ENCODE results near the gene CT47B1.
"Not testable (repeated sequence)": the region's sequence is repeated elsewhere in the genome, so short reads cannot be mapped to it uniquely, and the experiment has no call there.

CT47B1 gene

DNA sequence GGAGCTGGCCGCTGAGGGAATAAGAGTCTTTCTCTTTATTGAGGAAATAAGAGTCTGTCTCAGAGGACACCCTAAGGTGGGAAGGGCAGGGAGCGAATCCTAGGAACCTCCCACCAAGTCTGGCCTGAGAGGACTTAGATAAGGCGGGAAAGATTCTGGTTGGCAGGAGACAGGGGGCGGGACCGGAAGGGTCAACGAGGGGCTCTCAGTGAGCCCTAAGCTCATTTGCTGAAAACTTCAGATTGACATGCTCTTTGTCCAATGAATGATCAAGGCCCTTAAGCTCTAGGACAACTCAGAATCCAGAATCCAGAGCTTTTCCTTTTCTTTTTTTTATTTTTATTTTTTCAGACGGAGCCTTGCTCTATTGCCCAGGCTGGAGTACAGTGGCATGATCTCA, at the start of gene CT47B1:
TSS of gene CT47B1 (minus strand) at position 101 of the 400 bp plus-strand sequence. CDS start 196 bp downstream, outside the sequence.
- DNase-seq: not testable (repeated sequence)

DNA sequence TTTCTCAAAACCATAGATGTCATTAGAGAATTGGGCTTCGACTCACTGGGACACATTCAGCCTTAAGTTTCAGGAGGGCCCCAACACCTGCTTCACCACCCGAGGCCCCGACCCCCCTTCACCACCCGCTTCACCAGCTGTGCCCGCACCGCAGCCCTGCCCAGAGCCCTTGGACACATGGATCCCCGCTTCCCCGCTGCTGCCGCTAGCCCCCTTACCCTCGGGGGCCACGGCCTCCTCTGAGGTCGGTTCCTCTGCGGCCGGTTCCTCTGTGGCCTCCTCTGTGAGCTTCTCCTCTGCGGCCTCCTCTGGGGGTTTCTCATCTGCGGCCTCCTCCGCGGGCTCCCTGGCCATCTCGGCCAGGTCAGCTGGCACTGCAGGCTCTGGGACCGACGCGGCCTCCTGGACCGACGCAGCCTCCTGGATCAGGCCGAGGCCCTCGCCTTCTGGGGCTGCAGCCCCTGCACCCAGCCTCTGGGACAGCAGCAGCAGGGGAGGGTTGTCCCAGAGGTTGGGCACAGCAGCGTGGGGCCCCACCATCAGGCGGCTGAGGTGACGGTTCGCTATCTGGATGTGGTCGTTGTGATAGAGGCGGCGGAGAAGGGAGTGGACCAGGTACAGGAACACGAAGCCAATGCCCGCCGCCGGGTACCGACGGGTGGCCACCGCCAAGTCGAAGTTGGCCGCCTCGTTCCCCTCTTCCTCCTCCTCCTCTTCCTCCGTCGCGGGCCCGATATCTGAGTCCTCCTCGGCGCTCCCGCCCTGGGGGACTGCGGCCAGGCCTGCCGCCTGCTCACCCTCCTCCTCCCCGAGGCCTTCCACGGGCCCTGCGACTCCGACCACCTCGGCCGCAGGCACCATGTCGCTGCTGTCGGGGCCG, 748 bp downstream of the CT47B1 start:
- DNase-seq: no peak

DNA sequence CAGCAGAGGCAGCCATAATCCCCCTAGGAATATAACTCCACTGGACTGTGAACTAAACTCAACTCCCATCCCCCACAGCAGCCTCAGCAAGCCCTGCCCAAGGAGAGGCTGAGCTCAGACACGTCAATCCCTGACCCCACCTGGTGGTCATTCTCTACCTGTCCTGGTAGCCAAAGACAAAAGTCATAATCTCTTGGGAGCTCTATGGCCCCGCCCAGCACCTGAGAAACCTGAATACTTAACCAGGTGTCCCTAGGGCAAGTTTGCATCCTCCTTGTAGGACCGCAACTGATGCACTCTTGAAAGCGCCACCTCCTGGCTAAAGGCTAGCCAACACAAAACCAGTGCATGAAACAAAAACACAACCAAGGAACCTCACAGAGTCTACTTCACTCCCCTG, 18.4 kb downstream of the CT47B1 start:
- DNase-seq: no peak

DNA sequence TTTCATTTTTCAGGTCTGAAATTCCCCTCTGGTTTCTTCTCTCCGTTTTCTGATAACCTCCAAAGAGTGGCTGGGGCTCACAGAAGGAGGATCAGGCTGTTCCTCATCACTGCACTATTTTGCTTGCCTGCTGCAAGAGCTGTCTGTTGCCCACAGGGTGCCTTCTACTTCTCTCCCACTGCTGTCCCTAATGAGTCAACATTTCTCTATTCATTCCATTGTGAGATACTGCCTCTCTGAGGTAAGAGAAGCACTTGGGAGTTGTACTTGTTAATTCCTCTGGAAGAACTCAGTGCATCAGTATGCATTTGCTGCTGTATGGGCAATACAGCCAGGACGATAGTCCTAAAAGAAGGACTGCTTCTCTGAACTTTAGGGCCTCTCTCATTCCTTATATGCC, 34.8 kb downstream of the CT47B1 start:
- no peak for DNase-seq

DNA sequence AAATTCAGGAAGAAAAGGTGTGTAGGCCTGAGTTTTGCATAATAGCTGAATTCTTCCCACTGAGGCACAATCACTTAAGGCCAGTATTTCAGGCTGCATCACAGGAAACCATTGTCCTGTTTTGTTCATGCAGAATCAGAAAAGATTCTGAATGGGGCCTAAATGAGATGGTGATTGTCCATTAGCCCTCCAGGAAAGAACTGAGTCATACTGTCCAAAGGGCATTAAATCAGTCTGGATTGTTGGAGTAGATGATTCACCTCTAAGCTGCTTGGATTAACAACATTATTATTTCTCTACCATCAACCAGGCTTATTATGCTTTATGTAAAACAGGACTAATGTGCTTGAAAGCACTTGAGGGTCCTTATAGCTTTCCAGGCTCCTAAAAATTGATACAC, 36.2 kb downstream of the CT47B1 start:
- DNase-seq: no peak

DNA sequence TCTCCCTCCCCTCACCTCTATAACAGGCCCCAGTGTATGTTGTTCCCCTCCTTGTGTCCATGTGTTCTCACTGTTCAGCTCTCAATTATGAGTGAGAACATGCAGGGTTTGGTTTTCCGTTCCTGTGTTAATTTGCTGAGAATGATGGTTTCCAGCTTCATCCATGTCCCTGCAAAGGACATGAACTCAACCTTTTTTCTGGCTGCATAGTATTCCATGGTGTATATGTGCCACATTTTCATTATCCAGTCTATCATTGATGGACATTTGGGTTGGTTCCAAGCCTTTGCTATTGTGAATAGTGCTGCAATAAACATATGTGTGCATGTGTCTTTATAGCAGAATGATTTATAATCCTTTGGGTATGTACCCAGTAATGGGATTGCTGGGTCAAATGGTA, 48.5 kb downstream of the CT47B1 start:
- not testable (repeated sequence) for DNase-seq

DNA sequence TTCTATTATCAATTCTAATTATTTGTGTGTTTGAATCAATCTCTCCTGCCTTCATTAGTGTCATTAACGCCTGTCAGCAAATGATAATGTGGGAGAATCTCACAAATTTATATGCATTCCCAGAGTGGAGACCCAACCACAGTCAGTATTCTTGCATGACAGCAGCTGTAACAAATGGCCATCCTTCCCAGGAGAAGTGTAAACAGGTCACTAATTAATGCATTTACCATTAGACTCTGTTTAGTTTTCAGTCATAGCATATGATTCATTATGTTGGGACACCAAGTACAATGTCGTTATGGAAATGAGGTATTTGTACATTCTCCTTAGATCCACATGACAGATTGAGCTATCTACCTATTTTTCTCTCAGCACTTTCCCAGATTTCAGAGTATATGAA, 50.5 kb downstream of the CT47B1 start:
- no peak for DNase-seq

DNA sequence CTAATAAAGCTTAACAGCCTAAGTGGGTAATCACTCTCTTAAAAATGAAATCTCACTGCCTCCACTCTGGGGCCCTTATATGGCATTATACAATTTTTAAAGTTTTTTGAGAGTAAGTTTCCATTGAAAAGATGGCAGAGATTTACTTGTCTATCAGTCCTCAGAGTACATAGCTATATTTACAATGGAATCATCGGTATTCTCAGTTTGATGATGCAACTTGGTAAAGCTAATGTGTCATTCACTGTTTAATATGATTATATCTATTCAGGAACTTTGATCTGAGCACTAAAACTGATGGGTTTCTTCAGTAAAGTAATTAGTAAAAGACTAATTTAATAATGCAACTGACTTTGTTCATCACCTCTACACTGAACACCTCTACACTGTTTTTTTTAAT, 51.6 kb downstream of the CT47B1 start:
- no peak for DNase-seq

DNA sequence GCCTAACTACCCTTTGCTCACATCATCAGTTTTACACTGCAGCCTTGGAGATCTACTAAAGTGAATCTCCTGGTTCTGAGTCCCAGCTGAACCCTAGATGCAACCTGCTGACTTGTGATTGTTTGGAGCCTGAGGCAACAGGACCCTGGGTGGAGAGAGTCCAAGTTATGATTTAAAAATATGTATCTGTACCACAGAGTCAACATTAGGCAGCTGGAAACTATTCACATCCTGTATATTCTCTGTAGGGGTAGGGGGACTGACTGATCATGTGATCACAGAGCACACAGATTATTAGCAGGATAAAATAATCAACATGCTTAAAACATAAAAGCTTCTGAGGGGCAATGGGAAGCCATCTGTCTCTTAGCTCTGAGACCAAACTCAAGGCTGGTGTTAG, 52.1 kb downstream of the CT47B1 start:
- no peak for DNase-seq

Data from T1000 (cell line).